HL-60/S4 (cell line): Measurements from ENCODE around the gene CELSR1.

Source experiments
- in situ Hi-C: fragments of 300-500 bp; cut with MboI; formaldehyde crosslinking; loops from 2 replicates; pipeline ENCODE4 v1.14.3; 2022; ENCODE audit warnings: low sequenced_read_pairs

The CELSR1 gene, protein sequence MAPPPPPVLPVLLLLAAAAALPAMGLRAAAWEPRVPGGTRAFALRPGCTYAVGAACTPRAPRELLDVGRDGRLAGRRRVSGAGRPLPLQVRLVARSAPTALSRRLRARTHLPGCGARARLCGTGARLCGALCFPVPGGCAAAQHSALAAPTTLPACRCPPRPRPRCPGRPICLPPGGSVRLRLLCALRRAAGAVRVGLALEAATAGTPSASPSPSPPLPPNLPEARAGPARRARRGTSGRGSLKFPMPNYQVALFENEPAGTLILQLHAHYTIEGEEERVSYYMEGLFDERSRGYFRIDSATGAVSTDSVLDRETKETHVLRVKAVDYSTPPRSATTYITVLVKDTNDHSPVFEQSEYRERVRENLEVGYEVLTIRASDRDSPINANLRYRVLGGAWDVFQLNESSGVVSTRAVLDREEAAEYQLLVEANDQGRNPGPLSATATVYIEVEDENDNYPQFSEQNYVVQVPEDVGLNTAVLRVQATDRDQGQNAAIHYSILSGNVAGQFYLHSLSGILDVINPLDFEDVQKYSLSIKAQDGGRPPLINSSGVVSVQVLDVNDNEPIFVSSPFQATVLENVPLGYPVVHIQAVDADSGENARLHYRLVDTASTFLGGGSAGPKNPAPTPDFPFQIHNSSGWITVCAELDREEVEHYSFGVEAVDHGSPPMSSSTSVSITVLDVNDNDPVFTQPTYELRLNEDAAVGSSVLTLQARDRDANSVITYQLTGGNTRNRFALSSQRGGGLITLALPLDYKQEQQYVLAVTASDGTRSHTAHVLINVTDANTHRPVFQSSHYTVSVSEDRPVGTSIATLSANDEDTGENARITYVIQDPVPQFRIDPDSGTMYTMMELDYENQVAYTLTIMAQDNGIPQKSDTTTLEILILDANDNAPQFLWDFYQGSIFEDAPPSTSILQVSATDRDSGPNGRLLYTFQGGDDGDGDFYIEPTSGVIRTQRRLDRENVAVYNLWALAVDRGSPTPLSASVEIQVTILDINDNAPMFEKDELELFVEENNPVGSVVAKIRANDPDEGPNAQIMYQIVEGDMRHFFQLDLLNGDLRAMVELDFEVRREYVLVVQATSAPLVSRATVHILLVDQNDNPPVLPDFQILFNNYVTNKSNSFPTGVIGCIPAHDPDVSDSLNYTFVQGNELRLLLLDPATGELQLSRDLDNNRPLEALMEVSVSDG (N-terminal part only)

DNA sequence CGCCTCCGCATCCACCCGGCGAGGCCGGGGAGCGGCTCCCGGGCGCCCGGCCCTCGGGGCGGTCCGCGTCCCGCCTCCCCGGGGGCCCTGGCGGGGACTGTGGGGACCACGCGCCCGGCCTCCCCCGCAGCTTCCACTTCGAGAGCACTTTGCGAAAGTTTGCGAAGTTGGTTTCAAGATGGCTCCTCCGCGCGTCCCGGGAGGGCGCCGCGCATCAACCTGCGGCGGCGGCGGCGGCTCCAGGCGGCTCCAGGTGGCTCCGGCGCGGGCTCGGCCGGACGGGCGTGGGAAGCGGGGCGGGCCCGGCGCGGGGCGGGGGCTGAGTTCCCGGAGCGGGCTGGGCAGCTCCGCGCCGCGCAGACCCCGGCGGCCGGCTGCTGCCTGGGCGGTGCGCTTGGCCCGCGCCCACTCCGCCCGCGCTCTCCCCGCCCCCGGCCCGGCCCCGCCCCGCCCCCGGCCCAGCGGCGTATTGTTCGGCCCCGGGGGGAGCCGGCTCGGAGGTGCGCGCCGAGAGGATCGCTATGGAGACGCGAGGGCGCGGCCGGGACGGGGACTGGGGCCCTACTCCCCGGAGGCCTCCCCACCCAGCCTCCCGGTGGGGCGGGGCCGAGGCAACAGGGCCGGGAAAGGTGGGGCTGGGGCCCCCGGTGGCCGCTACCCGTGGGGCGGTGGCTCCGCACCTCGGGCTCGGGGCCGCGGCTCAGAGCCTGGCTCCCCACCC lies at the start of gene CELSR1:
CELSR1 (minus strand) TSS at position 396 of the 721 bp plus-strand sequence. CDS start 450 bp downstream, outside the sequence.
- in situ Hi-C loops = loop anchor here (25.0 kb wide), 2 partner anchors 525 to 950 kb away; no protein-coding TSS in a partner anchor

DNA sequence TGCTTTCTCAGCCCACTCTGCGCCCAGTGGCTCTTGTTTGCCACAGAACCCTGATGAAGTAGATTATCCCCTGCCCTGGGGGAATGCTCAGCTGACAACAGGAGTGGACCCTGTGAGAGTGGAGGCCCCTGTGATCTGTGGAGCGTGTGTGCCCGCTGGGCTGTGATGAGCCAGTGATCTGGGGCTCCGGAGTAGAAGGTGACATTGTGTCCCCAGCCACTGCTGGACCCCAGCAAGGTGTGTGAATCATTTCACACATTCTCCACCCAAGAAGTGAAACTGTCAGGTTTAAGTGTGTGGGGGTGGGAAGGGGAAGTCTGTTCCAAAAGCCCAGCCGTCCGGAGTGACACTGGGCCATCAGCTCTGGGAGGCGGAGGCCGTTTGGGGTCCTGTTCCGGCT lies 49.6 kb upstream of the CELSR1 start:
- in situ Hi-C loops = no loop called here

DNA sequence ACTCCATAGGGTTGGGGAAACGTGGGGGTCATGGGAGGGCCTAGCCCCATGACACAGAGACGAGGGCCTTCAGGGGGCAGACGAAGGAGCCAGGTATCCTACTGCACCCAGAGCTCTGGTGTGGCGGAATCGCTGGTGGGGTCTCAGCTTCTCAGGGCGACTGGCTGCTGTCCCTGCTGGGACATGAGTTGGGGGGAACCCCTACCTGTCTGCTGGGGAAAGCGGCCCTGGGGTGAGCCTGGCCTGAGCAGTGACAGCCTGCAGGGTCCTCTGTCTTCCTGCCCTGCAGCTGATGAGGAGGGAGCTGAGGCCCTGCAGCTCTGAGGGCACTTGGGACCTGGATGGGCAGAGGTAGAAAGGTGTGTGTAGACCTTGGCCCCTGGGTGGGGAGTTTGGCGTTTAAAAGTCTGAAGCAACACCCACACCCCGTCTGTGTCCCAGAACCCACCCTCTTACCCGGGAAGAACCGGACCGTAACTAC lies 49.2 kb upstream of the CELSR1 start:
- in situ Hi-C loops = no loop called here

DNA sequence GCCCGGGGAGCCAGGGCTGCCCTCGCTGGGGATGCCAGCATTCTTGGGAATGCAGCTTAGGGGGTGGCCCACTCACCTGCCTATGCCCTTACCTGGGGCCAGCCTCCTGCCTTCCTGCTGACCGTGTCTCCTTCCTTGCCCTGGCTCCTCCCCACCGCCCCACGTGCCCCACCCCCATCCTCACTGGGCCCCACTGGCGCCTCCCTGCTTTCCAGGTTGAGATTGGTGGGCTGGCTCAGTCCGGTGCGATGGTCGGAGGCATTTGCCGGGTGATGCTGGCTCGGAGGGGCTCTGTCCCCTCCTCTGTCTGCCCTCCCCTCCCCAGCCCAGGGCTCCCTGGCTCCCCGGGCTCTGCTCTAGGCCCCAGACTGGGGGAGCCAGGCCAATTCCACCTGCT lies 48.7 kb upstream of the CELSR1 start:
- in situ Hi-C loops = no loop called here

DNA sequence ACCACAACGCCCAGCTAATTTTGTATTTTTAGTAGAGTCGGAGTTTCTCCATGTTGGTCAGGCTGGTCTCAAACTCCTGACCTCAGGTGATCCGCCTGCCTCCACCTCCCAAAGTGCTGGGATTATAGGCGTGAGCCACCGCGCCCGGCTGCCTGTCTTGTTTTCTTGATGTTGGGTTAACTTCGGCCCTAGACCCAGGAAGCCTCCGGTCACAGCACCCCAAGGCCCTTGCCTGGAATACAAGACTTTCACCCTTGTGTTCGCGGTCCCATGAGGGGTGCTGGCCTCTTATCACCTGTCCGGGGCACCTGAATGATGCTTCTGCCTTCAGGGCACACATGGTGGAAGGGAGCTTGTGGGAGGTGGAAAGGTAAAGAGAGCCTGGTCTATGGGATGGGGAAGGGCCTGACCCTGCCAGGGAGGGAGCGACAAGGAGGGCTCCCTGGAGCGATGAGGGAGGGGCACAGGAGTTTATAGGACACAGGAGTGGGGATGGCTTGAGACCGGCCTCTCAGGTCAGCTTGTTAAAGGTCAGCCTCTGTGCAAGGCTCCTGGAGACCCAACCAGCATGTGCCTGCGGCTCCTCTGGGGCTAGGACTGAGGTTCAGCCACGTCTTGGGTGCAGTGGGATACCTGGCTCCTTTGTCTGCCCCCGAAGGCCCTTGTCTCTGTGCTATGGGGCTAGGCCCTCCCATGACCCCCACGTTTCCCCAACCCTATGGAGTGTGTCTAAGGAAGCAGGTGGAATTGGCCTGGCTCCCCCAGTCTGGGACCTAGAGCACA lies 48.1 kb upstream of the CELSR1 start:
- in situ Hi-C loops = no loop called here

DNA sequence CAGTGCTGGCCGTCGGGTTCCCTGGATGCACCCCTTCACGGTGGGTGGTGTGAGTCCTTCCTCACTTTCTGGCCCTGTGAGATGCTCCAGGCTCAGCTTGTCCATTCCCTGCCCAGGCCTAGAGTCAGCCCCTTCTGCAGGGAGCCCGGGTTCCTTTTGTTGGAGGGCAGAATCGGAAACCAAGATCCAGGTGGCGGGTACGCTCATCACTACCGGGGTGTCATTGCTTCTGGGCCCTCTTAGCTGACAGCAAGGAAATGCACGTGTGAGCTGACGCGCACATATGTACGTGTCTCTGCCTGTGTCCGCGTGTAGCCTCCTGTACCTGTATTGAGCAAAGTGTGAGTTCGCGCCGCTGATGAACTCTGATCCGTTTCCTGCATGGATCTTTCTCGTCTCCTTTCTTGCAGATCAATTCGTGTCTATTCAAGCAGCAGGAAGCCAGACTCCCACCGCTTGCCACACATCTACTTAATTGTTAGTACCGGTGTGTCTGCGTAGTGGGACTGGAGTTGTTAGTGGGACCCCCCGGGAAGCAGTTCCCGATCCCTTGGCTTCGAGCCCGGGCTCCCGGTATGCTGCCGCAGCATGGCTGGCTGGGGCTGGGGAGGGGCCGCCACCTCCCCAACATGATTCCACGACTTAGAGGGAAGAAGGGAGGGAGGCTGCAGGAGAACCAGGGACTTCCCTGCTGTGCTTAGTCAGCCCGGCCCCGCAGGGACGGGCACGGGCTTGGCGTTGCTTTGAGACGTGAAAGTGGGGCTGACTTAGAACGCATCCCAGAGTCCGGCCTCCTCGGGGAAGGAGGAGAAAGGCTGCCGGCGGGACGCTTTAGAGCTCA lies 46.9 kb upstream of the CELSR1 start:
- in situ Hi-C loops = no loop called here

DNA sequence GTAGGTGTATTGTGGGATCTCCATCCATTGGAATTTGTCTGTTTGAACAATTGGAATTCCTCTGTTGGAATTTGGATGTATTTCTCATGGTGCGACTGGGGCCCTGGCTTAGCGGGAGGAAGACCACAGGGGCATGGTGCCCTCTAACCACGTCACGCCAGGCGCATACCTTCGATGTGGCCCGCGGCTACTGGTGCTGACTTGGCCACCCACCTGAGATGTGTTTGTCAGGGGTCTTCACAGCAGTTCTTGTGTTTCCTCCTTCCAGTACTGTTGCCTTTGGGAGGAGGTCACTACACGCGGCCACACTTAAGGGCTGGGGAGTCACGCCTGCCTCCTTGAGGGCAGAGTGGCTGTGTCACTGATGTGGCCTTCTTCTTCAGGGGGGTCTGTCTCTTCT lies 46.2 kb upstream of the CELSR1 start:
- in situ Hi-C loops = no loop called here

DNA sequence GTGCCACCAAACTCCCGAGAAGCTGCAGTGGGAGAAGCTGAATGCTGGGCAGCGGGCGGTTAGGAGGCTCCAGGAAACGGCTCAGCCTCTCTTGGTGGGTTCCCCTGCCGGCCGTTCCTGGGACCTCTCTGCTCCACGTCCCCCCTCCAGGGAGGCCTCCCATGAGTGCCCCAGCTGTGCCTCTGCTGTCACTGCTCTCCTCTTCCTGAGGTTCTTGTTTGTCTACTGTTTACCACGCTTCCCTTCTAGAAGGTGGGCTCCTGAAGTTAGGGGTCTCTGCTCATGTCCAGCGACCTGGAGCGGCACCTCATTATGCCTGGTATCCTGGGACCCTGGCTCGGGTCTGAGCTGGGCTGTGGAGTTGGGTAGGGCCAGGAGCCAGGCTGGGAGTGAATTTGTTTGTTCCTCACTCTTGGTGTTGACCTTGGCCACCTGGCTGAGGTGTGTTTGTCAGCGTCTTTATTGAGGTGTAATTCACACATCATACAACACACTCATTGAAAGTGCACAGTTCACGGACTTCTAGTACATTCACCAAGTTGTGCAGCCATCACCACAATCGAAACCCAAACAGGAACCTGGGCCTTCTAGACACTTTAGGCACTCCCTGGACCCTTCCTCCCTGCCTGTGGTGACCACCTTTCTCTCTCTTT lies 45.0 kb upstream of the CELSR1 start:
- in situ Hi-C loops = no loop called here

DNA sequence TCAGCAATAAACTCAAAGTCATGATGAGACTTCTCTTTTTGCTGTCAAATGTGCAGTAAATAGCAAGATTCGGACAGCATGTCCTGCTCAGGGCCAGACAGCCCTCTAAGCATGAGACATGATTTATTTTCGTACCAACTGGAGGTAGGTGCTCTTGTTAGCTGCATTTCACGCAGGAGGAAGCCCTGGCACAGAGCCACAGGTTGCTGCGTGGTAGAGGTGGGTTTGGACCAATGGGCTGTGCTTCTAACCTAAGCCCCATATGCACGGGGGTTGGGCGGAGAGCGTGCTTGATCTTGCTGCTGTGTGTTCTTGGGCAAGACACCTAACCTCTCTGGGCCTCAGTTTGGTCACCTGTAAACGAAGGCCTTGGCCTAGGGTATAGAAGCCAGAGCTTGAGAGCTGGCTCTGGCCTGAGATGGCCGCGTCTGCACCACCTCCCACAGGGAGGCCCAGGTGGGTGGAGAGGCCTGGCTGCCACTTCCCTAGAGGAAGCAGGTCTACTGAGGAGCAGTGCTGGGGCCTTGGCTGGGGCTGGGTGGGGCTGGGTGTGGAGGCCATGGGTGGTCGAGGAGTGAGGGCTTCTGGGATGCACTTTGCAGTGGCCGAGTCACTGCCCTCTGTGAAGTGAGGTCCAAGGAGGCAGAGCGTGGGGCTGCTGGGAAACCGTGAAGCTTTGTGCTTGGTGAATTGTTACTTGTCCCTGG lies 44.3 kb upstream of the CELSR1 start:
- in situ Hi-C loops = no loop called here

DNA sequence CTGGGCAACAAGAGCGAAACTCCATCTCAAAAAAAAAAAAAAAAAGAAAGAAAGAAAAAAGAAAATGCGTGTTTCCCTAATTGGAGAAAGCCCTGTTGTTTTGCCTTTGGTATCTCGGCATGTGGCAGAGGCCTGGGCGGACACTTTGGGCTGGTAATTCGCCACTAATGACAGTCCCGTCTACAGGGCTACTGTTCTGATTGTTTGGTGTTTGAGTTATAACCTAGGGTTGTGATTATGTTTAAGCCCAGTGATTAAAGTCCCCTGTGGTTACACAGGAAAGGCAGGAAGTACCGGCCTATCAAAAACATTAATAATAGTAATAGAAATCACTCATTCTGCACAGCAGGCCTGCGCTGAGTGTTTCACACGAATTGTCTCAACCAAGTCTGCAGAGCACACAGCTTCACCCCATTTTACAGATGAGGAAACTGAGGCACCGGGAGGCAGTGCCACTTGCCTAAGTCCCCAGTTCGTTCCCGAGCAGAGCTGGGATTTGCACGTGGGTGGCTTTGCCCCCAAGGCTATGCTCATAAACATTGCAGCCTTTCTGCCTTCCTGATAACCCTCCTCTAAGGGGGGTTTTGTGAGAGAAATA lies 43.6 kb upstream of the CELSR1 start:
- in situ Hi-C loops = no loop called here

DNA sequence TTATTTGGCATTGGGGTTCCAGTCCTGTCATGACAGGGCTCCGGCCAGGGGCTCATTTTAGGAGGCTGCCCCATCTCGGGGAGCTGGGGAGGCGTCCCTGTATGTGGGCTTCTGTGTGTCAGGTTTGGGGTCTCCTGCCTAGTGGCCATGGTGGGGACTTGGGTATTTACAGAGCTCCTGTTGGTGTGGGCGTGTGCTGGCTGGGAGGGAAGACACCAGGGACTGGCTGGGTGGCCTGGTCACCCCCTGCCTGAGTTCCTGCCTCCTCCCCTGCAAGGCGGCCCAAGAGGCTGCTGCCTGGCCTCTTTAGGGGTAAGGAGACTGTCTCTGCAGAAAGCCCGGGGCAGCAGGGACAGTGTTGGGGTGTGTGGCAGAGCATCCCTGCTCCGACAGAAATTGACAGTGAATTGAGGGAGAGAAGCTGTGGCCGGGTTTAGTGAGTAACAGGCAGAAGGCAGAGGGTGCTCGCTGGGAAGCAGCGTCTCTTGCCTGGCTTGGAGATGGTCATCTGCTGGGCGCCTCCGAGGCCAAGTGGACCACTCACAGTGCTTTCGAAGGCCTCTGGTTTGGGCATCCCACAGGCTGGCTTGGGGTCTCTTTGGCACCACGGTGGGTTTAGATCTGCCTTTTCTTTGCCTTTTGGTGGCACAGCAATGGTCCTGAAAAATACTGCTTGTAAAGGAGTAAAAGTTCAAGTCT lies 42.5 kb upstream of the CELSR1 start:
- in situ Hi-C loops = no loop called here

DNA sequence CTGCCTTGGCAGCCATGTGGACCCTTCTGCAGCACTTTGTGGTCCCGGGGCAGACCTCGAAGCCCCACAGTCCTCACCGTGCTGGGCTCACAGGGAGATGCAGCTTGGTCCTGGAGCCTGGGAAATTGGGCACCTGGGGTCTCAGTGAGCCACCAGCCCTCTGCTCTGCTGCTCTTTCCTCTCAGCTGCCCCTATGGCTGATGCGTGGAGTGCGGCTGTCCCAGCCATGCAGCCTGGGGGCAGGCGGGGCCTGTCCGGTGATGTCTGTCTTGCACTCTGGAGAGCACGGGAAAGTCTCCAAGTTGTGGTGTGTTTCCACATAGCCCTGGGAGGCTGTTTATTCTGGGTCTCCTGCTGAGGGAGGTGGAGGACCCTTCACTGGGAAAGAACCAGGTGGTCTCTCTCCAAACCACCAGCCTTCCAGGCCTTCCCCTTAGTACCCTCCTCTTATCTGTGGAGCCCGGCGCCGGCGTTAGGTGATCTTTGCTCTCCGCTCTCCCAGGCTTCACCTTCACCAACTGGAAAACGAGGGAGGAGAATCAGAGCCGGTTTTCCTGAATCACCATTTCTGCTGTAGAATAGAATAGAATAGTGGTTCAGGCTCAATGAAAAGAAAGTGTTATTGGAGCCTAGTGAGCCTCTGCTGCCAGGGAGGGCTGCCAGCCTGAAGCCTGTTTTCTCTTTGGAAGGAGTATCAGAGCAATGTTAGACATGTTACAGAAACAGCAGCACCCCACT lies 41.6 kb upstream of the CELSR1 start:
- in situ Hi-C loops = no loop called here

DNA sequence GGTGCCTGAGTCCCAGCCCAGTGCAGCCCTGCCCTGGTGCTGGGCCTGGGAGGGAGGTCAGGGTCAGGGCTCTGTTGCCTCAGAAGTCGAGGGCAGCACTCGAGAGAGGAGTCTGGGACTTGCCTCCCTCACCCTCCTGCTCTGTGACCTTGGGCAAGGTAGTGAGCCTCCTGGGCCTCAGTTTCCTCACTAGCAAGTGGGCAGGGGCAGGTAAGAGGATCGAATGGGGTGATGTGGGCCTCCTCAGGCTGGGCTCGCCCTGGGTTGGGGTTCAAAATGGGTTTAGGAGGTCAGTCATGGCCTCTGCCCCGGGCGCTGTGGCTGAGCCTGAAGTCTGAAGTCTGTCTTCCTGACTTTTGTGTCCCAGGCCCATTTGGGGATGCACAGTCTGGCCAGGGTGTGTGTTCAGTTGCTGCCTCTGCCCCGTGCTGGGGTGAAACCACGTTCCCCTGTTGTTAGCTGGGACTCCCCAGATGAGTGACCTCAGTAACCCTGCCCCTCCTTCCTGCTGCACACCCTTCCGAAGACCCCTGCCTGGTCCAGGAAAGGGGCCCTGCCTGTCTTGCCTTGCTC lies 40.9 kb upstream of the CELSR1 start:
- in situ Hi-C loops = no loop called here

DNA sequence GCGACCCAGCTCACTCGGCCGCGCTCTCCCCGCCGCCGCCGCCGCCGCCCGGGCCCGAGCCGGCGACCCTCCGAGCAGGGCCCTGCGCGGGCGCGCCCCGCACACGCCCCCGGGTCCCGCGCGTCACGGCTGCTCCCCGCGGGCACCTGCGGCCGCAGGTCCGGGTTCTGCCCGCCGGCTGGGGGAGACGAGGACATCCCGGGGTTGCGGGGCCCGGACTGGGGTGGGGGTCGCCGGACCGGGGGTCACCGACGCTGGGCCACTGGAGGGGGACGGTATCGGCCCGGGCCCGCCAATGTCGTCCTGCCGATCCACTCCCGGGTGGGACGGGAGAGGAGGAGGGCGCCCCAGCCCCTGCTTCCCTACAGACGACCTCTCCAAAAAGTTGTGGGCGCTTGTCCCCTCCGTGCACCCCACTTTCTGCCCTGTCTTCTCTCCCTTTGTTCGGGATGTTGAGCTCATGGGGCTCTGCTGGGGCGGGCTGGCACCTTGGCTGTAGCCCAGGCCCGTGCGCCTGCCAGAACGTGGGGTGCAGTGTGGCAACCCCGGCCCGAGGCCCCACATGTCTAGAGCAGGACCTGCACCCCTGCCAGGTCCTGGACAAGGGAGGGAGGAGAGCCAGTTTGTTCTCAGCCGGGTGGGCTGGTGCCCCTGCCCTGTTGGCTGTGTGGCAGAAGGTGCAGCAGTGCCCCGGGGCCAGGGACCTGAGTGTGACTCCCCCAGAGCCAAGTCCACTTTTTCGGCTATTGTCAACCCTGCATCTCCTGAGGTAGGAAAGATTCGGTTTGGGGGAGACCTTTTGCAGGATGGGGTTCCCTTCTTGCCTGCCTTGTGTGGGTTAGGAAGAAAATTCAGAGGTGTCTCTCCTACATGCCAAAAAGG lies 40.2 kb upstream of the CELSR1 start:
- in situ Hi-C loops = no loop called here
